ENCODE results near the gene ZFP62. TPM values are rescaled to one million over a fixed set of nuclear protein-coding genes. Genes with fewer than 3 reads are reported as not detected.

The ZFP62 gene
- total and polyA plus RNA-seq, 2 of the 4 experiments (the other 2 are of a cell fraction): 8.2 to 20.3 TPM

DNA sequence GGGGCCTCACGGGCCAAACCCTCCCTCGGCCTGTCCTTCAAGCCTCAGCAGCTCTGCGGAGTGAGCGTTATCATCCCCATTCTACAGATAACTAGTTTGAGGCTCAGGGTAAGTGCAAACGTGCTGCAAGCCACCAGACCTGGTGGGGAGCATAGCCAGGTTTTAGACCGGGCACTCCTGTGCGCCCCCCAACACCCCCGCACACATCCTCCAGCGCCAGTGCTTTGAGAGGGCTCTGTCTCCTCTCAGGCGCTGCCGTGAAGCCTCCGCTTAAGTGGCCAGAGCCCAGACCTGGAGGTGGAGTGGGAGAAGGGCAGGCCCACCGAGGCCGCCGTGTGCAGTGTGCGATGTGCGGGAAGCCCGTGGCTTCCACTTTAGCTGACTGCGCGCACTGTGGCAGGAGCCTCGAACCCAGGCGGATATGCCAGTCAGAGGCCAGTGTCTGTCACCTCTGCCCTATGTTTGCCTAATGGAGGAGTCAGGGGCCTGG, 56.9 kb downstream of the ZFP62 start:
- ChIA-PET CTCF (interaction anchor here (0.5 kb wide), 1 partner anchor 8 kb away, joined by 3 read pairs; no protein-coding TSS in a partner anchor), POLR2A (ENCODE audit: unreplicated experiment) (no interaction called here)
- H3K36me3 ChIP-seq (ENCODE audit: control insufficient read depth, insufficient read depth, low read length): peaks cover 13% of the 10 kb centered on the region
- no peak overlapping the region for H3K23ac ChIP-seq (ENCODE audit: low read depth, low read length)
- dilution Hi-C loops (cut with HindIII; ENCODE audit: low sequenced_read_pairs, unreplicated experiment): no loop called here
- ATAC-seq (ENCODE audit: low read depth) (no peak), DNase-seq (no peak)
- peaks cover 29% of the 10 kb centered on the region for H3K4me1 ChIP-seq (ENCODE audit: control insufficient read depth, insufficient read depth, low read length)
- H2AK9ac ChIP-seq (replicated peaks; ENCODE audit: low read depth, low read length, poor library complexity): no peak overlapping the region
- no peak overlapping the region for H3K56ac ChIP-seq (ENCODE audit: extremely low read depth, insufficient read depth, low read length)
- no peak overlapping the region for H3K18ac ChIP-seq (ENCODE audit: low read depth, low read length)
- in situ Hi-C loops (cut with MboI; ENCODE audit: low sequenced_read_pairs): loop anchor here (10.0 kb wide), 2 partner anchors 381 to 451 kb away; no protein-coding TSS in a partner anchor
- no peak overlapping the region for H3K9ac ChIP-seq (ENCODE audit: low read depth, low read length)
- H3K4me2 ChIP-seq (ENCODE audit: low read depth, low read length): no peak overlapping the region
- H4K8ac ChIP-seq (ENCODE audit: low read depth in 2 of 2, low read length in 2 of 2): no peak overlapping the region
- H2BK120ac ChIP-seq (ENCODE audit: low read depth, low read length): no peak overlapping the region
- no peak overlapping the region for H3K4me3 ChIP-seq (ENCODE audit: insufficient read depth, low read depth, low read length)
- H3K9me3 ChIP-seq (ENCODE audit: control insufficient read depth, insufficient read depth, low read length): no peaks in the 10 kb centered on the region
- no peak overlapping the region for H3K4ac ChIP-seq (ENCODE audit: low read depth, low read length)
- peaks cover 29% of the 10 kb centered on the region for H4K20me1 ChIP-seq (ENCODE audit: insufficient read depth, low read length)
- H2BK15ac ChIP-seq (ENCODE audit: low read depth, low read length): no peak overlapping the region
- H2BK20ac ChIP-seq (ENCODE audit: low read depth, low read length): no peak overlapping the region
- no peak for TF ChIP-seq NFE2L2 (IDR thresholded peaks at IDR 0.05; ENCODE audit: low read depth, low read length)
- no peak for TF ChIP-seq MAFK (IDR thresholded peaks at IDR 0.05; ENCODE audit: low read depth, low read length)
- TF ChIP-seq CHD1 (IDR thresholded peaks at IDR 0.05; ENCODE audit: low read depth, low read length): no peak
- TF ChIP-seq, protein P1, sequence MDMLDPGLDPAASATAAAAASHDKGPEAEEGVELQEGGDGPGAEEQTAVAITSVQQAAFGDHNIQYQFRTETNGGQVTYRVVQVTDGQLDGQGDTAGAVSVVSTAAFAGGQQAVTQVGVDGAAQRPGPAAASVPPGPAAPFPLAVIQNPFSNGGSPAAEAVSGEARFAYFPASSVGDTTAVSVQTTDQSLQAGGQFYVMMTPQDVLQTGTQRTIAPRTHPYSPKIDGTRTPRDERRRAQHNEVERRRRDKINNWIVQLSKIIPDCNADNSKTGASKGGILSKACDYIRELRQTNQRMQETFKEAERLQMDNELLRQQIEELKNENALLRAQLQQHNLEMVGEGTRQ (IDR thresholded peaks at IDR 0.05; ENCODE audit: low read depth, low read length): no peak
- no peak for TF ChIP-seq RFX5 (IDR thresholded peaks at IDR 0.05; ENCODE audit: low read depth, low read length)
- TF ChIP-seq MXI1 (IDR thresholded peaks at IDR 0.05; ENCODE audit: borderline replicate concordance, low read depth, low read length): no peak
- no peak for TF ChIP-seq BHLHE40 (IDR thresholded peaks at IDR 0.05; ENCODE audit: low read depth, low read length)
- TF ChIP-seq, protein P2, sequence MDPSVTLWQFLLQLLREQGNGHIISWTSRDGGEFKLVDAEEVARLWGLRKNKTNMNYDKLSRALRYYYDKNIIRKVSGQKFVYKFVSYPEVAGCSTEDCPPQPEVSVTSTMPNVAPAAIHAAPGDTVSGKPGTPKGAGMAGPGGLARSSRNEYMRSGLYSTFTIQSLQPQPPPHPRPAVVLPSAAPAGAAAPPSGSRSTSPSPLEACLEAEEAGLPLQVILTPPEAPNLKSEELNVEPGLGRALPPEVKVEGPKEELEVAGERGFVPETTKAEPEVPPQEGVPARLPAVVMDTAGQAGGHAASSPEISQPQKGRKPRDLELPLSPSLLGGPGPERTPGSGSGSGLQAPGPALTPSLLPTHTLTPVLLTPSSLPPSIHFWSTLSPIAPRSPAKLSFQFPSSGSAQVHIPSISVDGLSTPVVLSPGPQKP (IDR thresholded peaks at IDR 0.05; ENCODE audit: borderline replicate concordance, low read depth, low read length): no peak
- TF ChIP-seq MAZ (IDR thresholded peaks at IDR 0.05; ENCODE audit: borderline replicate concordance, low read depth, low read length): no peak
- no peak for TF ChIP-seq RAD21 (IDR thresholded peaks at IDR 0.05; ENCODE audit: low read length)
- TF ChIP-seq RCOR1 (IDR thresholded peaks at IDR 0.05; ENCODE audit: insufficient replicate concordance, low read length): no peak
- TF ChIP-seq POLR2A (IDR thresholded peaks at IDR 0.05; ENCODE audit: low read depth, low read length): no peak
- 94% methylated on average over 5 of the region's 22 CpGs; no CpG with 5 or more reads in 1 of the 2 experiments for WGBS, 2 experiments (ENCODE audit: extremely low coverage in 2 of 2, insufficient read length in 1 of 2)
- peaks cover 25% of the 10 kb centered on the region for H3K9me1 ChIP-seq (ENCODE audit: insufficient read depth, low read length)
- no peak overlapping the region for H2AK5ac ChIP-seq (ENCODE audit: low read depth, low read length)
- intact Hi-C loops (cut with micrococcal nuclease): loop anchor here (5.0 kb wide), 1 partner anchor 58 kb away; the partner anchor contains the start of gene ZFP62
- peaks cover 36 to 66% of the 10 kb centered on the region in 2 experiments for H3K79me1 ChIP-seq (ENCODE audit: low read depth in 1 of 2, low read length in 2 of 2)
- H3K14ac ChIP-seq (replicated peaks; ENCODE audit: low read depth, low read length): no peak overlapping the region
- no peak overlapping the region for H4K5ac ChIP-seq (ENCODE audit: low read depth, low read length)
- no peak overlapping the region for H3K27ac ChIP-seq (ENCODE audit: insufficient read depth, low read length)
- BruUV-seq (replicated peaks): no TSS peak
- H3K27me3 ChIP-seq (ENCODE audit: control insufficient read depth, insufficient read depth, low read length): no peaks in the 10 kb centered on the region
- H2BK5ac ChIP-seq (ENCODE audit: low read depth, low read length, poor library complexity, severe bottlenecking): no peak overlapping the region
- no peak overlapping the region for H4K91ac ChIP-seq (ENCODE audit: insufficient read depth, low read depth, low read length)
- H2AFZ ChIP-seq (replicated peaks; ENCODE audit: low read length, poor library complexity): no peak overlapping the region

Data from IMR-90 (cell line).